Measurements from ENCODE around the gene MICU2.
"Not testable (repeated sequence)": the region's sequence is repeated elsewhere in the genome, so short reads cannot be mapped to it uniquely, and the experiment has no call there.

MICU2 gene

GRCh38 chr13:21590665-21591456, 13.1 kb downstream of the MICU2 start:
- DNase-seq = not testable (repeated sequence)

- no peak for DNase-seq
Measured at GRCh38 chr13:21590231-21590630, 13.7 kb downstream of the MICU2 start.

GRCh38 chr13:21589510-21589909, 14.5 kb downstream of the MICU2 start:
- not testable (repeated sequence) for DNase-seq

- DNase-seq = not testable (repeated sequence)
Measured at GRCh38 chr13:21588411-21588810, 15.6 kb downstream of the MICU2 start.

GRCh38 chr13:21584973-21585592, 18.9 kb downstream of the MICU2 start:
- no peak for DNase-seq

GRCh38 chr13:21583478-21583877, 20.5 kb downstream of the MICU2 start:
- DNase-seq = no peak

GRCh38 chr13:21580736-21581135, 23.2 kb downstream of the MICU2 start:
- DNase-seq = no peak

- no peak for DNase-seq
Measured at GRCh38 chr13:21579754-21580316, 24.1 kb downstream of the MICU2 start.

GRCh38 chr13:21578748-21579147, 25.2 kb downstream of the MICU2 start:
- no peak for DNase-seq

GRCh38 chr13:21576426-21576825, 27.5 kb downstream of the MICU2 start:
- DNase-seq = no peak

GRCh38 chr13:21573920-21574712, 29.9 kb downstream of the MICU2 start:
- no peak for DNase-seq

GRCh38 chr13:21569686-21570085, 34.3 kb downstream of the MICU2 start:
- DNase-seq = no peak

GRCh38 chr13:21568854-21569253, 35.1 kb downstream of the MICU2 start:
- no peak for DNase-seq

GRCh38 chr13:21567714-21568113, 36.3 kb downstream of the MICU2 start:
- DNase-seq = no peak

GRCh38 chr13:21557995-21558394, 46.0 kb downstream of the MICU2 start:
- DNase-seq = no peak

GRCh38 chr13:21556051-21556450, 47.9 kb downstream of the MICU2 start:
- no peak for DNase-seq

GRCh38 chr13:21553261-21553660, 50.7 kb downstream of the MICU2 start:
- not testable (repeated sequence) for DNase-seq

GRCh38 chr13:21550918-21551317, 53.1 kb downstream of the MICU2 start:
- DNase-seq = no peak

- DNase-seq = no peak
Measured at GRCh38 chr13:21549633-21550032, 54.3 kb downstream of the MICU2 start.

GRCh38 chr13:21548577-21548976, 55.4 kb downstream of the MICU2 start:
- no peak for DNase-seq

GRCh38 chr13:21546372-21546771, 57.6 kb downstream of the MICU2 start:
- DNase-seq = no peak

GRCh38 chr13:21544515-21544914, 59.5 kb downstream of the MICU2 start:
- DNase-seq = no peak

GRCh38 chr13:21542563-21542962, 61.4 kb downstream of the MICU2 start:
- no peak for DNase-seq
